ENCODE data around the gene ADGRG2.

Gene ADGRG2

GRCh38 chrX:19133784-19134183, 11.5 kb upstream of the ADGRG2 start:
- no peak for DNase-seq (ENCODE audit: extremely low read depth, low read depth)
- TF ChIP-seq CTCF (IDR thresholded peaks at IDR 0.05; ENCODE audit: low read depth, low read length): no peak

GRCh38 chrX:19133231-19133630, 11.0 kb upstream of the ADGRG2 start:
- TF ChIP-seq CTCF (IDR thresholded peaks at IDR 0.05; ENCODE audit: low read depth, low read length): no peak
- DNase-seq (ENCODE audit: extremely low read depth, low read depth): no peak

GRCh38 chrX:19130628-19131027, 8.4 kb upstream of the ADGRG2 start:
- no peak for DNase-seq (ENCODE audit: extremely low read depth, low read depth)
- no peak for TF ChIP-seq CTCF (IDR thresholded peaks at IDR 0.05; ENCODE audit: low read depth, low read length)

GRCh38 chrX:19129694-19130093, 7.4 kb upstream of the ADGRG2 start:
- no peak for DNase-seq (ENCODE audit: extremely low read depth, low read depth)
- TF ChIP-seq CTCF (IDR thresholded peaks at IDR 0.05; ENCODE audit: low read depth, low read length): no peak

- TF ChIP-seq CTCF (IDR thresholded peaks at IDR 0.05; ENCODE audit: low read depth, low read length): no peak
- peak; percentile 0 for DNase-seq (ENCODE audit: extremely low read depth, low read depth)
Observed at GRCh38 chrX:19127649-19128168, 5.4 kb upstream of the ADGRG2 start.

GRCh38 chrX:19122641-19123009, 357 bp upstream of the ADGRG2 start:
- no peak for TF ChIP-seq CTCF (IDR thresholded peaks at IDR 0.05; ENCODE audit: low read depth, low read length)
- DNase-seq (ENCODE audit: extremely low read depth, low read depth): no peak

GRCh38 chrX:19121466-19121865, 802 bp downstream of the ADGRG2 start:
- no peak for TF ChIP-seq CTCF (IDR thresholded peaks at IDR 0.05; ENCODE audit: low read depth, low read length)
- DNase-seq (ENCODE audit: extremely low read depth, low read depth): no peak
